Natural killer cell treated with Interleukin-12 subunit alpha and Interleukin-12 subunit beta and Interleukin-15 and Interleukin-18, amount 100 ng/mL, for 72 hours (primary cell): ENCODE results near the gene BTBD9. TPM values are rescaled to one million over a fixed set of nuclear protein-coding genes. Genes with fewer than 3 reads are reported as not detected.
"Not testable (repeated sequence)": the region's sequence is repeated elsewhere in the genome, so short reads cannot be mapped to it uniquely, and the experiment has no call there.

Experiments used
- ATAC-seq, 2 donors: fragments of 150-1000 bp; cut with Tn5 transposase in 1 of 2; sonication (Bioruptor Pico), chemical (Tn5 transposase) in 1 of 2; 2 replicates each; pipeline ENCODE4 v1.10.0; 2021
- DNase-seq: peaks from one replicate; pipeline ENCODE4 v3.0.0; 2022; ENCODE audit warnings: low spot score
- H3K27ac Mint-ChIP-seq, 2 donors: 1 replicate in 1 of 2; 2 replicates in 1 of 2; pipeline ENCODE4 v1.8.0; 2022; ENCODE audit warnings: mixed read lengths in 2 of 2, mild to moderate bottlenecking in 1 of 2, moderate library complexity in 1 of 2
- H3K27me3 Mint-ChIP-seq, 2 donors: 1 replicate in 1 of 2; 2 replicates in 1 of 2; pipeline ENCODE4 v1.8.0; 2022; ENCODE audit warnings: mixed read lengths in 2 of 2
- H3K36me3 Mint-ChIP-seq: one replicate; pipeline ENCODE4 v1.8.0; 2022; ENCODE audit warnings: mixed read lengths
- H3K4me1 Mint-ChIP-seq, 2 donors: 1 replicate in 1 of 2; 2 replicates in 1 of 2; pipeline ENCODE4 v1.8.0; 2022; ENCODE audit warnings: low read depth in 2 of 2, mixed read lengths in 2 of 2, mild to moderate bottlenecking in 1 of 2
- H3K4me3 Mint-ChIP-seq: one replicate; pipeline ENCODE4 v1.8.0; 2022; ENCODE audit warnings: mixed read lengths
- H3K9me3 Mint-ChIP-seq: 2 replicates; pipeline ENCODE4 v1.8.0; 2022; ENCODE audit warnings: mixed read lengths
- total RNA-seq, 2 donors: library from RNA; stranded (reverse); gene quantifications; one replicate each; pipeline ENCODE4 v1.2.3, GENCODE V29; 2022

The BTBD9 gene
- total RNA-seq, 2 donors from 2014 or later, result 27.7 to 34.2 TPM

- Mint-ChIP-seq H3K36me3 (no peaks in the 10 kb centered on the region), H3K9me3 (peaks cover 3% of the 10 kb centered on the region), H3K4me1 (peaks cover 36 to 52% of the 10 kb centered on the region in 2 donors), H3K27me3 (no peaks in the 10 kb centered on the region), H3K4me3 (peak overlapping the region; percentile 78), H3K27ac (peak overlapping the region; percentile 72 to 82)
- ATAC-seq (peak; percentile 48 to 53), DNase-seq (peak; percentile 56)
These were observed 710 bp downstream of the BTBD9 start for GRCh38 chr6:38638941-38639497.

GRCh38 chr6:38637756-38638155 lies 2.0 kb downstream of the BTBD9 start:
- H3K27ac Mint-ChIP-seq, result peak overlapping the region in 1 of 2 donors; percentile 9
- DNase-seq (no peak), ATAC-seq (no peak)
- no peaks in the 10 kb centered on the region for H3K36me3 Mint-ChIP-seq
- peaks cover 3% of the 10 kb centered on the region for H3K9me3 Mint-ChIP-seq
- peaks cover 36 to 54% of the 10 kb centered on the region in 2 donors for H3K4me1 Mint-ChIP-seq
- no peaks in the 10 kb centered on the region for H3K27me3 Mint-ChIP-seq
- H3K4me3 Mint-ChIP-seq, result peak overlapping the region; percentile 78

- DNase-seq (no peak), ATAC-seq (no peak)
- Mint-ChIP-seq H3K27me3 (no peaks in the 10 kb centered on the region), H3K4me1 (peaks cover 40 to 52% of the 10 kb centered on the region in 2 donors), H3K36me3 (no peaks in the 10 kb centered on the region), H3K9me3 (peaks cover 3% of the 10 kb centered on the region), H3K4me3 (no peak overlapping the region), H3K27ac (peak overlapping the region in 1 of 2 donors; percentile 4)
These were observed 3.7 kb downstream of the BTBD9 start for GRCh38 chr6:38636027-38636426.

- ATAC-seq, result no peak
- Mint-ChIP-seq H3K27ac (no peak overlapping the region), H3K4me3 (no peak overlapping the region), H3K9me3 (peaks cover 3% of the 10 kb centered on the region), H3K36me3 (no peaks in the 10 kb centered on the region), H3K4me1 (peaks cover 35 to 42% of the 10 kb centered on the region in 2 donors), H3K27me3 (no peaks in the 10 kb centered on the region)
- DNase-seq, result no peak
These were observed 5.2 kb downstream of the BTBD9 start for GRCh38 chr6:38634518-38634917.

GRCh38 chr6:38632490-38632889 lies 7.2 kb downstream of the BTBD9 start:
- DNase-seq (no peak), ATAC-seq (no peak)
- peaks cover 3% of the 10 kb centered on the region for H3K9me3 Mint-ChIP-seq
- H3K27ac Mint-ChIP-seq, result no peak overlapping the region
- H3K4me3 Mint-ChIP-seq, result no peak overlapping the region
- H3K36me3 Mint-ChIP-seq, result no peaks in the 10 kb centered on the region
- no peaks in the 10 kb centered on the region for H3K27me3 Mint-ChIP-seq
- H3K4me1 Mint-ChIP-seq, result peaks cover 21 to 39% of the 10 kb centered on the region in 2 donors

GRCh38 chr6:38631186-38631783 lies 8.4 kb downstream of the BTBD9 start:
- Mint-ChIP-seq H3K27ac (no peak overlapping the region), H3K36me3 (no peaks in the 10 kb centered on the region), H3K4me3 (no peak overlapping the region), H3K9me3 (no peaks in the 10 kb centered on the region), H3K4me1 (peaks cover 12 to 30% of the 10 kb centered on the region in 2 donors), H3K27me3 (no peaks in the 10 kb centered on the region)
- ATAC-seq (no peak), DNase-seq (no peak)

GRCh38 chr6:38625217-38625616 lies 14.5 kb downstream of the BTBD9 start:
- DNase-seq, result no peak
- ATAC-seq, result no peak
- Mint-ChIP-seq H3K4me3 (no peak overlapping the region), H3K4me1 (peaks cover 20 to 26% of the 10 kb centered on the region in 2 donors), H3K9me3 (no peaks in the 10 kb centered on the region), H3K36me3 (no peaks in the 10 kb centered on the region), H3K27ac (no peak overlapping the region), H3K27me3 (no peaks in the 10 kb centered on the region)

- not testable (repeated sequence) for H3K27ac Mint-ChIP-seq, DNase-seq, H3K4me3 Mint-ChIP-seq, H3K27me3 Mint-ChIP-seq, H3K36me3 Mint-ChIP-seq, ATAC-seq, H3K9me3 Mint-ChIP-seq
- peaks cover 10 to 22% of the 10 kb centered on the region in 2 donors for H3K4me1 Mint-ChIP-seq
These were observed 20.4 kb downstream of the BTBD9 start for GRCh38 chr6:38619342-38619741.

- H3K9me3 Mint-ChIP-seq, H3K27me3 Mint-ChIP-seq, ATAC-seq, H3K4me3 Mint-ChIP-seq, H3K36me3 Mint-ChIP-seq, H3K27ac Mint-ChIP-seq, DNase-seq: not testable (repeated sequence)
- H3K4me1 Mint-ChIP-seq, result peaks cover 10 to 21% of the 10 kb centered on the region in 2 donors
These were observed 21.4 kb downstream of the BTBD9 start for GRCh38 chr6:38618301-38618700.

- H3K36me3 Mint-ChIP-seq, result no peaks in the 10 kb centered on the region
- ATAC-seq, result no peak
These were observed 21.9 kb downstream of the BTBD9 start for GRCh38 chr6:38617856-38618255.

GRCh38 chr6:38612143-38612965 lies 27.4 kb downstream of the BTBD9 start:
- H3K9me3 Mint-ChIP-seq, result no peaks in the 10 kb centered on the region
- DNase-seq, result no peak
- no peaks in the 10 kb centered on the region for H3K36me3 Mint-ChIP-seq
- H3K27me3 Mint-ChIP-seq, result no peaks in the 10 kb centered on the region
- H3K4me1 Mint-ChIP-seq, result peaks cover 0 to 2% of the 10 kb centered on the region in 2 donors
- no peak for ATAC-seq
- H3K4me3 Mint-ChIP-seq, result no peak overlapping the region
- no peak overlapping the region for H3K27ac Mint-ChIP-seq

More at GRCh38 chr6:38617856-38618255, 21.9 kb downstream of the BTBD9 start:
- Mint-ChIP-seq H3K9me3 (no peaks in the 10 kb centered on the region), H3K27ac (no peak overlapping the region), H3K27me3 (no peaks in the 10 kb centered on the region), H3K4me3 (no peak overlapping the region), H3K4me1 (peaks cover 7 to 16% of the 10 kb centered on the region in 2 donors)
- no peak for DNase-seq

GRCh38 chr6:38610050-38610625 lies 29.6 kb downstream of the BTBD9 start:
- Mint-ChIP-seq H3K4me3 (no peak overlapping the region), H3K27me3 (no peaks in the 10 kb centered on the region), H3K27ac (no peak overlapping the region), H3K4me1 (no peaks in the 10 kb centered on the region), H3K9me3 (no peaks in the 10 kb centered on the region), H3K36me3 (no peaks in the 10 kb centered on the region)
- DNase-seq (no peak), ATAC-seq (no peak)

GRCh38 chr6:38604700-38605099 lies 35.0 kb downstream of the BTBD9 start:
- Mint-ChIP-seq H3K36me3 (no peaks in the 10 kb centered on the region), H3K4me1 (peaks cover 0 to 4% of the 10 kb centered on the region in 2 donors), H3K27me3 (no peaks in the 10 kb centered on the region), H3K27ac (no peak overlapping the region), H3K9me3 (no peaks in the 10 kb centered on the region), H3K4me3 (no peak overlapping the region)
- ATAC-seq (no peak), DNase-seq (no peak)

- H3K36me3 Mint-ChIP-seq, result no peaks in the 10 kb centered on the region
- no peak overlapping the region for H3K27ac Mint-ChIP-seq
- no peaks in the 10 kb centered on the region for H3K9me3 Mint-ChIP-seq
- H3K4me1 Mint-ChIP-seq, result peaks cover 0 to 7% of the 10 kb centered on the region in 2 donors
- DNase-seq (no peak), ATAC-seq (no peak)
- no peak overlapping the region for H3K4me3 Mint-ChIP-seq
- no peaks in the 10 kb centered on the region for H3K27me3 Mint-ChIP-seq
These were observed 35.8 kb downstream of the BTBD9 start for GRCh38 chr6:38603966-38604365.
